ENCODE measurements around the gene MYCN. TPM values are rescaled to one million over a fixed set of nuclear protein-coding genes. Genes with fewer than 3 reads are reported as not detected.

Gene MYCN
- total and polyA plus RNA-seq, 2 of the 4 experiments (the other 2 are of a cell fraction): not detected

DNA sequence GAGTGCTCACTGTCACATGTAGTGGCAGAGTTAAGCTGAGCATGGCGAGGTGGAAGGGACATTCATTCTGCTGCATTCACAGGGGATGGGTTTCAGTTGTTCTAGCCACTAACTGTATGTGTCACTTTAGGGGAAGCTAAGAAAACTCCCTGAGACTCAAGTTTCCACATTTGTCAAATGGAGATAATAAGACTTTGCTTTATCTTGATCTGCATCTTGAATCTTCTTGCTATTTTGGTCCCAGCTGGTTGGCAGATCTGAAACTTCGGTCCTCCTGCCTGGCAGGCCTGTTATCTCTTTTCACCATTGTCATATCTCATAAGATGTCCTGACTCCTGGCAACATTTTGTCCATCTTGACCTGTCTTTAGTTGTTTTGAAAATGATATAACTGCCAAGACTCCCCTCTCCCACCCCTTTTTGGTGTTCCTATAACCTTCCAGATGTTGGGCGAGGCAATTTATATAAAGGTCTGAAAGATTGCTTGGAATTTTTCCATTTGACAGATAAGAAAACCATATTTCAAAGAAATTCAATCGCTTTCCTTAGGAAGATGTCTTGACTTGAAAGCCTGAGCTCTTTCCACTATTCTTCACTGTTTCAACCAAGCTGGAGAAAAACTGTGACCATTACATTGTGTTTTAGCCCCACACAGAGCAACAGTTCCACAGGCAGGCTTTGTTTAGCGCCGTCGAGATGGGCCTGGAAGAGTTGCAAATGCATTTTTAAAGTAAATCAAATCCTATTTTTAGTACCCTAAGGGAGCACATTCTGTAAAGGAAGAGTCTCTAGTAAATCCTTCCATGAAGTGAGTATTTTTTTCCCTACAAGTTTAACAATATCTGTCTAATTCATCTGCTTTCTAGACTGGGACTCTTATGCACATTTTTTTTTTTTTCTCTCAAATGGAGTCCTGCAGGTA, 33.4 kb downstream of the MYCN start (continued):
- TF ChIP-seq POLR2A (IDR thresholded peaks at IDR 0.05; ENCODE audit: low read depth, low read length): no peak

DNA sequence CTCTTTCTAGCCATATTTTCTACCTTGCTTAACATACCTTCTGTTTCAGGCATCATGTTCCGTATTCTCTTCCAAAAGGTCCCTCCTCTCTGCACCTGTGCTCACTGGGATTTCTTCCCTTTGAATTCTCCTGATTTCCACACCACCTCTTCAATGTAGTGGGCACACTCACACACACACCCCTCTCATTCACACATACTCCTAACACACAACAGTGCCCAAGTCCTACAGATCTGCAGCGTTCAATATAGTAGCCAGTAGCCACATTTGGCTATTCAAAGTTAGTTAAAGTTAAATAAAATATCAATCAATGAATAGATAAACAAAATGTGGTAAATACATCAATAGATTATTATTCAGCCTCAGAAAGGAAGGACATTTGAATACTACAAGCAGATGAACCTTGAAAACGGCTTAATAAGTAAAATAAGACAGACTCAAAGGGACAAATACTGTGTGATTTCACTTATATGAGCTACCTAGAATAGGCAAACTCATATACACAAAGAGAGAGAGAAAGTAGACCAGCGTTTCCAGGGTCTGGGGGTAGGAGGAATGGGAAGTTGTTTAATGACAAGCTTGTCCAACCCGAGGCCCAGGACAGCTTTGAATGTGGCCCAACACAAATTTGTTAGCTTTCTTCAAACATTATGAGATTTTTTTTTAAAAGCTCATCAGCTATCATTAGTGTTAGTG, 34.4 kb downstream of the MYCN start:
- no peak overlapping the region for H2BK15ac ChIP-seq (ENCODE audit: low read depth, low read length)
- POLR2A ChIA-PET (ENCODE audit: unreplicated experiment): no interaction called here
- H3K18ac ChIP-seq (ENCODE audit: low read depth, low read length): no peak overlapping the region
- peaks cover 25% of the 10 kb centered on the region for H3K9me3 ChIP-seq (ENCODE audit: control insufficient read depth, insufficient read depth, low read length)
- DNase-seq (no peak), ATAC-seq (ENCODE audit: low read depth) (no peak)
- intact Hi-C loops (cut with micrococcal nuclease) (no loop called here), dilution Hi-C loops (cut with HindIII; ENCODE audit: low sequenced_read_pairs, unreplicated experiment) (no loop called here), in situ Hi-C loops (cut with MboI; ENCODE audit: low sequenced_read_pairs) (no loop called here)
- H3K36me3 ChIP-seq (ENCODE audit: control insufficient read depth, insufficient read depth, low read length): no peaks in the 10 kb centered on the region
- H3K4me2 ChIP-seq (ENCODE audit: low read depth, low read length): no peak overlapping the region
- no peaks in the 10 kb centered on the region for H4K20me1 ChIP-seq (ENCODE audit: insufficient read depth, low read length)
- H2AFZ ChIP-seq (replicated peaks; ENCODE audit: low read length, poor library complexity): no peak overlapping the region
- no peak overlapping the region for H4K5ac ChIP-seq (ENCODE audit: low read depth, low read length)
- no peak overlapping the region for H4K8ac ChIP-seq (ENCODE audit: low read depth in 2 of 2, low read length in 2 of 2)
- H3K9ac ChIP-seq (ENCODE audit: low read depth, low read length): no peak overlapping the region
- no peak overlapping the region for H2BK5ac ChIP-seq (ENCODE audit: low read depth, low read length, poor library complexity, severe bottlenecking)
- no peak overlapping the region for H3K27ac ChIP-seq (ENCODE audit: insufficient read depth, low read length)
- CTCF ChIA-PET: no interaction called here
- H3K14ac ChIP-seq (replicated peaks; ENCODE audit: low read depth, low read length): no peak overlapping the region
- H4K91ac ChIP-seq (ENCODE audit: insufficient read depth, low read depth, low read length): no peak overlapping the region
- TF ChIP-seq, protein P1, sequence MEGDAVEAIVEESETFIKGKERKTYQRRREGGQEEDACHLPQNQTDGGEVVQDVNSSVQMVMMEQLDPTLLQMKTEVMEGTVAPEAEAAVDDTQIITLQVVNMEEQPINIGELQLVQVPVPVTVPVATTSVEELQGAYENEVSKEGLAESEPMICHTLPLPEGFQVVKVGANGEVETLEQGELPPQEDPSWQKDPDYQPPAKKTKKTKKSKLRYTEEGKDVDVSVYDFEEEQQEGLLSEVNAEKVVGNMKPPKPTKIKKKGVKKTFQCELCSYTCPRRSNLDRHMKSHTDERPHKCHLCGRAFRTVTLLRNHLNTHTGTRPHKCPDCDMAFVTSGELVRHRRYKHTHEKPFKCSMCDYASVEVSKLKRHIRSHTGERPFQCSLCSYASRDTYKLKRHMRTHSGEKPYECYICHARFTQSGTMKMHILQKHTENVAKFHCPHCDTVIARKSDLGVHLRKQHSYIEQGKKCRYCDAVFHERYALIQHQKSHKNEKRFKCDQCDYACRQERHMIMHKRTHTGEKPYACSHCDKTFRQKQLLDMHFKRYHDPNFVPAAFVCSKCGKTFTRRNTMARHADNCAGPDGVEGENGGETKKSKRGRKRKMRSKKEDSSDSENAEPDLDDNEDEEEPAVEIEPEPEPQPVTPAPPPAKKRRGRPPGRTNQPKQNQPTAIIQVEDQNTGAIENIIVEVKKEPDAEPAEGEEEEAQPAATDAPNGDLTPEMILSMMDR (conservative IDR thresholded peaks at IDR 0.05; ENCODE audit: low read depth, low read length): no peak
- TF ChIP-seq MXI1 (IDR thresholded peaks at IDR 0.05; ENCODE audit: borderline replicate concordance, low read depth, low read length): no peak
- TF ChIP-seq CEBPB (IDR thresholded peaks at IDR 0.05; ENCODE audit: low read depth, low read length): no peak
- TF ChIP-seq, protein P2, sequence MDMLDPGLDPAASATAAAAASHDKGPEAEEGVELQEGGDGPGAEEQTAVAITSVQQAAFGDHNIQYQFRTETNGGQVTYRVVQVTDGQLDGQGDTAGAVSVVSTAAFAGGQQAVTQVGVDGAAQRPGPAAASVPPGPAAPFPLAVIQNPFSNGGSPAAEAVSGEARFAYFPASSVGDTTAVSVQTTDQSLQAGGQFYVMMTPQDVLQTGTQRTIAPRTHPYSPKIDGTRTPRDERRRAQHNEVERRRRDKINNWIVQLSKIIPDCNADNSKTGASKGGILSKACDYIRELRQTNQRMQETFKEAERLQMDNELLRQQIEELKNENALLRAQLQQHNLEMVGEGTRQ (IDR thresholded peaks at IDR 0.05; ENCODE audit: low read depth, low read length): no peak
- no peak for TF ChIP-seq RAD21 (IDR thresholded peaks at IDR 0.05; ENCODE audit: low read length)
- TF ChIP-seq RCOR1 (IDR thresholded peaks at IDR 0.05; ENCODE audit: insufficient replicate concordance, low read length): no peak
- no peak for TF ChIP-seq MAZ (IDR thresholded peaks at IDR 0.05; ENCODE audit: borderline replicate concordance, low read depth, low read length)
- no peak for TF ChIP-seq BHLHE40 (IDR thresholded peaks at IDR 0.05; ENCODE audit: low read depth, low read length)
- no peak for TF ChIP-seq RFX5 (IDR thresholded peaks at IDR 0.05; ENCODE audit: low read depth, low read length)
- TF ChIP-seq MAFK (IDR thresholded peaks at IDR 0.05; ENCODE audit: low read depth, low read length): no peak
- H3K23ac ChIP-seq (ENCODE audit: low read depth, low read length): no peak overlapping the region
- H3K4ac ChIP-seq (ENCODE audit: low read depth, low read length): no peak overlapping the region
- H3K79me1 ChIP-seq (ENCODE audit: low read depth in 1 of 2, low read length in 2 of 2): no peaks in the 10 kb centered on the region
- no peak overlapping the region for H3K56ac ChIP-seq (ENCODE audit: extremely low read depth, insufficient read depth, low read length)
- no peak overlapping the region for H2BK20ac ChIP-seq (ENCODE audit: low read depth, low read length)
- H3K4me1 ChIP-seq (ENCODE audit: control insufficient read depth, insufficient read depth, low read length): no peaks in the 10 kb centered on the region
- H3K4me3 ChIP-seq (ENCODE audit: insufficient read depth, low read depth, low read length): no peak overlapping the region
- no peak overlapping the region for H2AK5ac ChIP-seq (ENCODE audit: low read depth, low read length)
- no TSS peak for BruUV-seq (replicated peaks)
- H3K9me1 ChIP-seq (ENCODE audit: insufficient read depth, low read length): no peaks in the 10 kb centered on the region
- WGBS, 2 experiments (ENCODE audit: extremely low coverage in 2 of 2, insufficient read length in 1 of 2): 40% methylated on average over 1 of the region's 5 CpGs; no CpG with 5 or more reads in 1 of the 2 experiments
- no peak overlapping the region for H2BK120ac ChIP-seq (ENCODE audit: low read depth, low read length)
- H3K27me3 ChIP-seq (ENCODE audit: control insufficient read depth, insufficient read depth, low read length): no peaks in the 10 kb centered on the region
- H2AK9ac ChIP-seq (replicated peaks; ENCODE audit: low read depth, low read length, poor library complexity): no peak overlapping the region
